Measurements from ENCODE around the gene XPO5. TPM values are rescaled to one million over a fixed set of nuclear protein-coding genes. Genes with fewer than 3 reads are reported as not detected.
"Not testable (repeated sequence)": the region's sequence is repeated elsewhere in the genome, so short reads cannot be mapped to it uniquely, and the experiment has no call there.

Gene XPO5
- total RNA-seq, 1 donor from 2014 or later = 33.5 TPM

DNA sequence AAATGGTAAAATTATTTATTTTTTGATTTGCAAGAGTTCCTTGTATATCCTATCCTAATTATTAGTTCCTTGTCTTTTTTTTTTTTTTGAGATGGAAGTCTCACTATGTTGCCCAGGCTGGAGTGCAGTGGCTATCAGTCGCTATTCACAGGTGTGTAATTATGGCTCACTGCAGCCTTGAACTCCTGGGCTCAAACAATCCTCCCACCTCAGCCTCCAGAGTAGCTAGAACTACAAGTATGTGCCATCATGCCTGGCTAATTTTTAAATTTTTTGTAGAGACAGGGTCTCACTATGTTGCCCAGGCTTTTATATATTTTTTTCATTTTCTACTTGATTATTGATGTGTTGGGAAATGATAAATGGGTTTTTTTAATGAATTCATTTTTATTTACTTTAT is 13.7 kb upstream of the XPO5 start:
- ATAC-seq; intact Hi-C loops (cut with DNase I); DNase-seq (ENCODE audit: low spot score): not testable (repeated sequence)

DNA sequence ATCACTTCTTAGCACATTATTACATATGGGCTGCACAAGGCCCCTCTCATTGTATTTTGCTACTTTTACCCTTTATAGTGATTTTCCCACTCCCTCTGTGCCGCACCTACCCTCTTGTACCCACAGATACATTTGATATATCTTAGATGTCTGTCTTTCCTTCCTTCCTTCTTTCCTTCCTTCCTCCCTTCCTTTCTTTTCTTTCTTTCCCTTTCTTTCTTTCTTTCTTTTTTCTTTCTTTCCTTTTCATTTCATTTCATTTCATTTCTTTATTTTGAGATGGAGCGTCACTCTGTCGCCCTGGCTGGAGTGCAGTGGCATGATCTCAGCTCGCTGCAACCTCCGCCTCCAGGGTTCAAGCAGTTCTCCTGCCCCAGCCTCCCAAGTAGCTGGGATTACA is 12.4 kb upstream of the XPO5 start:
- intact Hi-C loops (cut with DNase I) = no loop called here
- no peak for DNase-seq (ENCODE audit: low spot score)
- no peak for ATAC-seq

DNA sequence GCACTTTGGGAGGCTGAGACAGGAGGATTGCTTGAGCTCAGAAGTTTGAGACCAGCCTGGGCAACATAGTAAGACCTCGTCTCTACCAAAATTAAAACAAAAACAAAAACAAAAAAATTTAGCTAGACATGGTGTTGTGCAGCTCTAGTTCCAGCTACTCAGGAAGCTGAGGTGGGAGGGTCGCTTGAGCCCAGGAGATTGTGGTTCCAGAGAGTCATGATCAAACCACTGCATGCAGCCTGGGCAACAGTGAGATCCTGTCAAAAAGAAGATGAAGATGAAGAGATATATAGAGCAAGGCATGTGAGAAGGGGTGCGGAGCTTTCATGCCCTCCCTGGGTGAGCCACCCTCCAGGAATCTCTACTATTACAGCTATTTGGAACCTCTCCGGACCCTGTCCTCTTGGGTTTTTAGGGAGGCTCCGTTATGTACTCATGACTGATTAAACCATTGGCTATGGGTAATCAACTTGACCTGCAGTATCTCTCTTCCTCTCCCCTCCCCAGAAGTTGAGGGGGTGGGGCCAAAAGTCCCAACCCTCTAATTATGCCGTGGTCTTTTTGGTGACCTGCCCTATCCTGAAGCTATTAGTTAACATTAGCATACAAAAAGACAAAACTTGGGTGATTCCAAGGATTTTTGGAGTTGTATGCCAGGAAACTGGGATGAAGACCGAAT is 9.2 kb upstream of the XPO5 start:
- intact Hi-C loops (cut with DNase I) = no loop called here
- DNase-seq (ENCODE audit: low spot score) (no peak), ATAC-seq (no peak)

DNA sequence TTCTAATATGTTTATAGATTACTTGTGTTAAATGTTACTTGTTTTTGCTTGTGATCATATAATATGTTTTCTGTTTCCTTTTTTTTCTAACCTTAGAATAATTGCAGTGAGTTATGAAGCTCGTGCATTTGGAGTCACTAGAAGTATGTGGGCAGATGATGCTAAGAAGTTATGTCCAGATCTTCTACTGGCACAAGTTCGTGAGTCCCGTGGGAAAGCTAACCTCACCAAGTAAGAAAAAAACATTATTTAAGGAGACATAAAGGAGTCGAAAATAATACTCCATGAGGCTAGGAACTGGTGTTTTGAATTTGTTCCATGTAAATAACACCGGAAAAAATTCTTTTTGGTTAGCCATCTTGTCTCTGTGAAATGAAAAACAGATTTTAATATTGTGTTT is 7.1 kb upstream of the XPO5 start:
- no peak for ATAC-seq
- DNase-seq (ENCODE audit: low spot score) = no peak
- intact Hi-C loops (cut with DNase I) = no loop called here

DNA sequence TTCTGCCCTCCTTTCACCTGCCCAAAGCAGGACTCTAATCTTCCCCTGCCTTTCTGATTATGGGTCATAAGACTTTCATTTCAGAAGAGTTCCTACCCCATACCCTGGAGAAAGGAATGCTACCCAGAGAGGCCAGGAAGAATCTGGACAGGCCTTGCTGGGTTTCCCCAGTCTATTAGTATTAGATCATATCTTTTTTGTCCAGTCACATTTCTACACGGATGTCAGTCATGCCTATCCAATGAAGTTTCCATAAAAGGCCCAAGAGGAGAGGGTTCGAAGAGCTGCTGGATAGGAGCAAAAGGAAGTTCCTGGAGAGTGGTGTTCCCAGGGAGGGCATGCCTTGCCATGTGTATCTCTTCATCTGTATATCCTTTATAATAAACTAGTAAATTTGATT is 3.3 kb upstream of the XPO5 start:
- no peak for DNase-seq (ENCODE audit: low spot score)
- intact Hi-C loops (cut with DNase I) = no loop called here
- no peak for ATAC-seq

DNA sequence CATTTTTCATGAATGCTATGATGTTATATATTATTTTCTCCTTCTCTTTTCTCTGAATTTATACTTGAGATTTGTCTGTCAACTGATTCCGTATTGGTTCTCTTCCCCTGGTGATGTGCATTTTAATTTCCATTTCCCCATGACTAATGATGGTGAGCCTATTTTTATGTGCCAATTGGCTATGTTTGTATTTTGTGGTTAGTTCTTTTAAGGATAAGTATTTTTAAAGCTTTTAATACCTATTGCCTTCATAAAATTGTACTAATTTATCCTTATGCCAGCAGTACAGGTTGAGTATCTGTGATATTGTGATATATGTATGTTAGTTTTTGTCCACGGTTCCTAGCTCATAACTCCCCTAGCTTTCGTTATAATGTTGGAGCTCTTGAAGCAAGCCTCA is 2.9 kb upstream of the XPO5 start:
- intact Hi-C loops (cut with DNase I) = no loop called here
- no peak for ATAC-seq
- no peak for DNase-seq (ENCODE audit: low spot score)

DNA sequence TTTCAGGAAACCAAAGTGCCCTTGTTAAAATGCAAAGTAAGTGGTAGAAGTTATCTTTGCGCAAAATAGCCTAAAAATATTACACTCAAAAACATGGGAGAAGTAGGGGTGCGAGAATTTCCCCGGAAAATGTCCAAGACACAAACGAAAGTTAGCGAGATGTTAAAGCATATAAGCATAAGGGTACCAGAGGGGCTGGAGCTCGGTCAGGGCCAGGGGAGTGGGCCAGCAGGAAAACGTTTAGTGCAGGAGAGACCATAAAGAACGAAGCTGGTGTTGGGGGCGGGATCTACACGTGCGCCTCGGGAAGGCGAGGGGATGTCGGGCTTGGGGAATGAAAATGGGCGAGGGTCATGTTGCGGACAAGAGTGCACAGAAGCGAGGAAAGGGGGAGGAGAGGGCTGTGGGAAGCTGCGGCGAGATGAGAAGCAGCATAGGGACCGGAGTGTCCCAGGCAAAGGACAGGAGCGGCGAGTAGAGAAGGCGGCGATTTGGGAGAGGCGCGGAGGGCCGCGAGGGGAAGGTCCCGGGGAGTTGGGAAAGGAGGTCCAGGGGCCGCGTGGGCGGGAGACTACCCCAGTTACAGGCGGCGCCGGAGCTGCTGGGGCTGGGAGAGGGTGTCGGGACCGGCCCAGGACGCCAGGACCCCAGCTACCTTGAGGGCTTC is 600 bp downstream of the XPO5 start:
- DNase-seq (ENCODE audit: low spot score) = no peak
- intact Hi-C loops (cut with DNase I) = no loop called here
- no peak for ATAC-seq

DNA sequence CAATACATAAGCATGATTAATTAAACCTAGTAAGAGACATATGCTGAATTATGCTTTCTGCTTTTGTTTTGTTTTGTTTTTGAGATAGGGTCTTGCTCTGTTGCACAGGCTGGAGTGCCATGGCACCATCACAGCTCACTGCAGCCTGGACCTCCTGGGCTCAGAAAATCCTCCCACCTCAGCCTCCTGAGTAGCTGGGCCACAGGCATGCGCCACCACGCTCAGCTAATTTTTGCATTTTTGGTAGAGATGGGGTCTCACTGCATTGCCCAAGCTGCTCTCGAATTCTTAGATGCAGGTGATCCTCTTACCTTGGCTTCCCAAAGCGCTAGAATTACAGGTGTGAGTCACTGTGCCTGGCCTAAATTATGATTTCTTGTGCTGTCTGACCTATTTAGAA is 3.8 kb downstream of the XPO5 start:
- ATAC-seq = no peak
- intact Hi-C loops (cut with DNase I) = no loop called here

DNA sequence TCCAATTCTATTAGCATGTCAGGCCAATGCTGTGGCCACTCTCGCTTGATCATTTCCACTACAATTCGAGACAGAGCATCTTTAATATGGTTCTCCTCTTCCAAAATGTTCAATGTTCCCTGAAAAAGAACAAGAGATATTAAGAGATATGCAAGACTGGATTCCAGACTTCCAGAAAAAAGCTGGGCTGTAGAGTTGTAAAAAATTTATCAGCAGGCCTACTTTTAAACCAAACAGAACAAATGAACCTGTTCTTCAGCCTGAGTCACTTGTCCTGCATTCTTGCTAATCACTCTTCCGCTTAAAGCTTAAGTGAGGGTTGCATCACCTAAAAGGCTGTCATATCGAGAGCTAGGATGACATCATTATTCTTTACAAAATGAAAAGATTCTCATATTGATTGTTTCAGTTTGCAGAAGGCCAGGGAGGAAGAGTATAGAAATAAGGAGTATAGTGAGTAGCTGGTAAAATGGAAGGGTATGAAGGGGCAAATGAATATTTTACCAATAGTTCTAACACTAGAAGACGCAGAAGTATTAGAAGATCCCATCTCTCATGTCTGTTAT is 4.9 kb downstream of the XPO5 start:
- no peak for DNase-seq (ENCODE audit: low spot score)
- intact Hi-C loops (cut with DNase I) = no loop called here
- ATAC-seq = no peak

More for the DNA sequence above, 3.8 kb downstream of the XPO5 start:
- no peak for DNase-seq (ENCODE audit: low spot score)

DNA sequence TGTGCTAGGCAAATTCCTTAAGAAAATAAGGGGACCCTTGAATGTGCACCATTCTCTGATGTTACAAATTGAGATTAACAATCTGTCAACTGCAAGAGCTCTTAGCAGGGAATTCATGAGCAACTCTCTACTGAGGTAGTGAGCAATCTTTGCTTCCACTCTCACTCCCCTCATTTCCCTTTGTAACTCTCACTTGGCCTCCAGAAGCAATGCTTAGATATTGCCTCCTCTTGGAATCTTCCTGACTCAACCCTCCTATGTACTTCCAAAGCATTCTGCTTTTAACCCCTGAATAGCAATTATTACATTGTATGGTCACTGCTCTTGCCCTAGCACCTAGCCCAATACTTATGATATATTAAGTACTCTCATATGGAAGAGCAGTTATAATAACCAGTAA is 16.5 kb downstream of the XPO5 start:
- DNase-seq (ENCODE audit: low spot score) (no peak), ATAC-seq (no peak)
- intact Hi-C loops (cut with DNase I) = no loop called here

DNA sequence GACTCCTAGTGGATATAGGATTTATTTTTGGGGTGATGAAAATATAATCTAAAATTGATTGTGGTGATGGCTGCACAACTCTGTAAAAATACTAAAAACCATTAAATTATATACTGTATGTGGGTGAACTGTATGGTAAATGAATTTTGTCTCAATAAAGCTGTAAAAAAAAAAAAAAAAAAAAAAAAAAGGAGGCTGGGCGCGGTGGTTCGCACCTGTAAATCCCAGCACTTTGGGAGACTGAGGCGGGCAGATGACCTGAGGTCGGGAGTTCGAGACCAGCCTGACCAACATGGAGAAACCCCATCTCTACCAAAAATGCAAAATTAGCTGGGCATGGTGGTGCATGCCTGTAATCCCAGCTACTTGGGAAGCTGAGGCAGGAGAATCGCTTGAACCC is 18.2 kb downstream of the XPO5 start:
- DNase-seq (ENCODE audit: low spot score); intact Hi-C loops (cut with DNase I); ATAC-seq: not testable (repeated sequence)

DNA sequence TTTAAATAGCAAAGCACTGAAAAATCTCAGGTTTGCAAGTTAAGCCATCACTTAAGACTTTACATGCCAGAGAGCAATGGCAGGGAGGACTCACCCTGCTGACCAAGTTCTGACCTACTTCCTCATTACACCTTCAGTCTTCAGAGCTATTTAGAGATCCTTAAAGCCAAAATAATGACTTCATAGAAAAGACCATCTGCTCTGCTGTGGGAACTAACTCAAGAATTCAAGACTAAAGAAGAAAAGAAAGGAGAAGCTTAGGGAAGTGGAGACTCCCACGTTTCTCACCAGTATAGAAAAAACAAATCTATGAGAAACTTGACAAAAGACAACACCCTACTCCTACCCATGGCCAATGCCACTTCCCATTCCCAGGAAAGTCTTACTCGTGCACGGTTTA is 28.6 kb downstream of the XPO5 start:
- no peak for DNase-seq (ENCODE audit: low spot score)
- intact Hi-C loops (cut with DNase I) = no loop called here
- ATAC-seq = no peak

DNA sequence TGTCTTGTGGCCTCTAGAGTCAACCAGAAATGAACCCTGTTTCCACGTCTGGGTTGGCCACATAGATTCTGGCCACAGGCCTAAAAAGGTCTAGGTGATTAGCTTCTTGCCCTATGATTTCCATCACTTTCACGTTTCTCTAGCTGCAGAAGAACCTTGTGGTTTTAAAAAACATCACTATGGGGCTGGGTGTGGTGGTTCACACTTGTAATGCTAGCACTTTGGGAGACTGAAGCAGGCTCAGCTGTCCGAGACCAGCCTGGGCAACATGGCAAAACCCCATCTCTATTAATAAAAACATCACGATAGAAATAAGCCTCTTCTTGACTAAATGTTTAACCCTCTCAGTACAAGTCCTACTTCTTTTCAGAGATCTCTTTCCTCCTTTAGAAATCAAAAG is 31.4 kb downstream of the XPO5 start:
- DNase-seq (ENCODE audit: low spot score) (no peak), ATAC-seq (no peak)
- intact Hi-C loops (cut with DNase I) = no loop called here

DNA sequence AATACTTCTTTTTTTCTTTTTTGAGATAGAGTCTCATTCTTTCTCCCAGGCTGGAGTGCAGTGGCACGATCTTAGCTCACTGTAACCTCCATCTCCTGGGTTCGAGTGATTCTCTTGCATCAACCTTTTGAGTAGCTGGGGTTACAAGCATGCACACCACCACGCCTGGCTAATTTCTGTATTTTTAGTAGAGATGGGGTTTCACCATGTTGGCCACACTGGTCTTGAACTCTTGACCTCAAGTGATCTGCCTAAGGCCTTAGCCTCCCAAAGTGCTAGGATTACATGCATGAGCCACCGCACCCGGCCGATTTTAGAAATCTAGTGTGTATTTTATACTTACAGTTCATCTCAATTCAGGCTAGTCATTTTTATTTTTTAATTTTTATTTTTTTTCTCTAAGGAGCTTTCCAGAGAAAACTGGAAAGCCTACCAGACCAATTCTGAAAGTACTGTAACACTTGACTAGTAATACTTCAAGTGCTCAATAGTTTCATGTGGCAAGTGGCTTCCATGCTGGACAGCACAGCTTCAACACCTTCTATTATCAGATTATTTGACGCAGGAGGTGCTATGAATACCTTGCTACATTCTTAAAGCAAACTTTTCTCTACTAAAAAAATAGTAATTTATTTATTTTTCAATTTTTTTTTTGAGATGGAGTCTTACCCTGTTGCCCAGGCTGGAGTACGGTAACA is 33.9 kb downstream of the XPO5 start:
- intact Hi-C loops (cut with DNase I) = no loop called here
- ATAC-seq (no peak), DNase-seq (ENCODE audit: low spot score) (no peak)

DNA sequence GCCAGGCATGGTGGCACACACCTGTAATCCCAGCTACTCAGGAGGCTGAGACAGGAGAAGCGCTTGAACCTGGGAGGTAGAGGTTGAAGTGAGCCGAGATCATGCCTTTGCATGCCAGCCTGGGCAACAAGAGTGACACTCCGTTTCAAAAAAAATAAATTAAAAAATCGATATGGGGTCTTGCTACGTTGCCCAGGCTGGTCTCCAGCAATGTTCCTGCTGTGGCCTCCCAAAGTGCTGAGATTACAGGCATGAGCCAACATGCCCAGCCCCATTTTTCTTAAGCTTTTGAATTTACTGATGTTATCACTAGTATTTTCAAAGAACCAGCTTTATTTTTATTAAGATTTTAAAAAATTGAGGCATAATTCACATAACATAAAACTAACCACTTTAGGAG is 35.3 kb downstream of the XPO5 start:
- DNase-seq (ENCODE audit: low spot score) (no peak), ATAC-seq (no peak)
- intact Hi-C loops (cut with DNase I) = no loop called here

DNA sequence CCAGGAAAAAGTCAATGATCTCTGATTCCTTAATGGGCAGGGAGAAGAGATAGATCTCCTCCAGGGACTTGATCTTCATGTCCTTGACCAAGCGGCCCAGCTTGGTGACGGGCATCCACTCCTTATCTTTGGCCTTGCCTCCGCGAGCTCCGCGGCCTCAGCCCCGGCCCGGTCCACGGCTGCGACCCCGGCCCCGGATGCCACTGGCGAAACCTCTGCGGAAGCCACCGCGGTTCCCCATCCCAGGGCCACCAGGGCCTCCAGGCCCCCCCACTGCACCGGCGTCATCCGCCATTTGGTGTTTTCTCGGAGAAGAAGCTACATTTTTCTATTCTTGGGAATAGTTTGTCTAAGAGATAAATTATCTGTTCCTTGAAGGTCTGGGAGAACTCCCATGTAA is 36.4 kb downstream of the XPO5 start:
- DNase-seq (ENCODE audit: low spot score); ATAC-seq; intact Hi-C loops (cut with DNase I): not testable (repeated sequence)

DNA sequence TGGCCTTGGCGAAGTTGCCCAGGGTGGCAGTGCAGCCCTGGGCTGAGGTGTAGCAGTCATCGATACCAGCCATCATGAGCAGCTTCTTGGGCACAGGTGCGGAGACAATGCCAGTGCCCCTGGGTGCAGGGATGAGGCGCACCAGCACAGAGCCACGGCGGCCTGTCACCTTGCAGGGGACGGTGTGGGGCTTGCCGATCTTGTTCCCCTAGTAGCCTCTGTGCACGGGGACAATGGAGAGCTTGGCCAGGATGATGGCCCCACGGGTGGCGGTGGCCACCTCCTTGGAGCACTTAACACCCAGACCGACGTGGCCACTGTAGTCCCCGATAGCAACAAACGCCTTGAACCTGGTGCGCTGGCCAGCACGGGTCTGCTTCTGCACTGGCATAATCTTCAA is 36.9 kb downstream of the XPO5 start:
- ATAC-seq; DNase-seq (ENCODE audit: low spot score); intact Hi-C loops (cut with DNase I): not testable (repeated sequence)

DNA sequence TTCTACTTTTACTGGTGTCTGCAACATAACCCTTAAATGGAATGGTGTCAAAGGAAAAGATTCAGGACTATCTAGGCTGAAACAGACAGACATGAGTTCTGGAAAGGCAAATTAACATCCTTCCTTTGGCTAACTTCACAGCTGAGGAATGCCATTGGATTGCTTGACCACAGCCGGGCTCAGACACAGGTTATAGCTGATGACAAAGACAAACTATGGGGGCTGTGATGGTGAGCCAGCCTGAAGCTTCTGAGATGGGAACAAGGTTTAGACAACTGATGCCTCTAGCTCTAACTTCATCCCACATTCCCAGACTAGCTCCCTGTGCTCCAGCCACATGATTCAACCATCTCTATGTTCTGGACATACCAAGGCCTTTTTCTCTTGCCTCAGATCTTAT is 43.6 kb downstream of the XPO5 start:
- ATAC-seq (no peak), DNase-seq (ENCODE audit: low spot score) (no peak)
- intact Hi-C loops (cut with DNase I) = no loop called here

DNA sequence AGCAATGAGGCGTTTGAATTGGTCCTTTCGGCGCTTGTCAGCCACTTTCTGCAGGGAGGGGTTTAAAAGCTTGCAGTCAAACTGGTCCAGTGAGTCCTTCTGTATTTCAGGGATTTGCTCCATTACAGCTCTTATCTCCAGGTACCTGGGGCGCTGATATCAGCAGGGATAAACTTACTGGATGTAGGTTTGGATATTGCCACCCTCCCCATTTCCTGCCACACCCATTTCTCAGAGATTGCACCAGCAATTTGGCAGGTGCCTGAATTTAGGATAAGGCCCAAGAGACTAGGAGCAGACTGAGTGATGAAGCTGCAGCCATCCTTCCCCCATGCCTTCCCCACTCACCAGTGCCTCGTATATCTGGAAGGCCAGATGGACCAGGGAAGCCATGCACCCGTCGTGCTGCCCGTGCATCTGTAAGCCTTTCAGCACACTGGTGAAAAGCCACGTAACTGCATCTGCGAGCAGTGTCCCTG is 51.3 kb downstream of the XPO5 start:
- no peak for ATAC-seq
- no peak for DNase-seq (ENCODE audit: low spot score)
- intact Hi-C loops (cut with DNase I) = no loop called here

DNA sequence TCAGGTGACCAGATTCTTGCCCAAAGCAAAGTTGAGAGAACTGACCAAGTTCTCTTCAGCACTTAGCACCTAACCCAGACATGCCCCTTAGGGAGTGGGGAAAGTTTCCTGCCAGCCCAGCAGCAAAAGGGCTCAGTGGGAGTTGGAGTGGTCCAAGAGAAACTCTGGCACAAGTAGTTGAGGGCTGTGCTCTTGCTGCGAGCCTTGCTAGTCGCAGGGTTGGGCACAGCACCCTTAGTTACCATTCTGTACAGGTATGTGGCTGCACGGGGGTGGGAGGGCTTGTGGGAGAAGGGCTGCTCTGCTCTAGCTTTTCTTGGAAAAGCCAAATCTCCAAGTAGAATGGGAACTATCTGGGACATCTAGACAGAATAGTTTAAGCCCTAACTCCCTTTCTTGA is 52.6 kb downstream of the XPO5 start:
- DNase-seq (ENCODE audit: low spot score) (no peak), ATAC-seq (no peak)
- intact Hi-C loops (cut with DNase I) = no loop called here
